Activated naive CD4-positive, alpha-beta T cell treated with anti-CD3 and anti-CD28 coated beads, Interleukin-2, amount 50 U/mL, for 24 hours (primary cell): Measurements from ENCODE around the gene RETREG1.
"Not testable (repeated sequence)": the region's sequence is repeated elsewhere in the genome, so short reads cannot be mapped to it uniquely, and the experiment has no call there.

Experiments used
- H3K27ac Mint-ChIP-seq: one replicate; pipeline ENCODE4 v1.8.0; 2021; ENCODE audit warnings: mild to moderate bottlenecking, mixed read lengths
- H3K27me3 Mint-ChIP-seq: one replicate; pipeline ENCODE4 v1.8.0; 2021; ENCODE audit warnings: mixed read lengths
- H3K36me3 Mint-ChIP-seq: one replicate; pipeline ENCODE4 v1.8.0; 2021; ENCODE audit warnings: mixed read lengths
- H3K4me1 Mint-ChIP-seq: one replicate; pipeline ENCODE4 v1.8.0; 2021; ENCODE audit warnings: mixed read lengths
- H3K4me3 Mint-ChIP-seq: one replicate; pipeline ENCODE4 v1.8.0; 2021; ENCODE audit warnings: mild to moderate bottlenecking, mixed read lengths
- H3K9me3 Mint-ChIP-seq: one replicate; pipeline ENCODE4 v1.8.0; 2021; ENCODE audit warnings: mixed read lengths

The RETREG1 gene

DNA sequence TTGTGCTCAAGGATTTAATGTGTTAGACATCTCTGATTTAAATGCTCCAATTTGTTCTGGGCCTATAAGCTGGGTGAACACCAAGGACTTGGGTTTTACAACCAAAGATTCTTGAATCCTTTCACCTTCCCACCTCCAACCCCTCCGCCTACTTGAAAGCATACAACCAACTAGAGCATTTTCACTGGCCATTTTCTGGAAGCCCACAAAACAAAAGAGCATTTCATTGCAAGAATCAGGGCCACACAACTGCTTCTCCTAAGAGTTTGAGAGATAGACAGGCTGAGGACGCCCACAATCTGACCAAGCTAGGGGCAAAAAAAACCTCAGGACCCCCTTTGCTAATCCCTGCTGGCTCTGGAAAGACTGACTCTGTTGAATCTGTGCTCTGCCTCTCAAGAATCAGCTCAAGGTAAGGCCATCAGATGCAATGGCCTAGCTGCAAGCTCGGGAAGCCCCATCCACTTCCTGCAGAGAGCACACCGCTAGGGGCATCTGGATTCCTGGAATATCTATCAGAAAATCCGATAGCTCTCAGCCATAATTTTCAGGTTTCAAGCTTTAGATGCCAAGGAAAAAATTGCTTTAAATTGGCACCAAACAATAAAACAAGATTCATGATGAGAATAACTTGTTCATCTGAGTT, 57.7 kb downstream of the RETREG1 start:
- H3K4me3 Mint-ChIP-seq: no peak overlapping the region
- H3K9me3 Mint-ChIP-seq: no peaks in the 10 kb centered on the region
- peaks cover 35% of the 10 kb centered on the region for H3K4me1 Mint-ChIP-seq
- no peak overlapping the region for H3K27ac Mint-ChIP-seq
- peaks cover 14% of the 10 kb centered on the region for H3K36me3 Mint-ChIP-seq
- H3K27me3 Mint-ChIP-seq: no peaks in the 10 kb centered on the region

DNA sequence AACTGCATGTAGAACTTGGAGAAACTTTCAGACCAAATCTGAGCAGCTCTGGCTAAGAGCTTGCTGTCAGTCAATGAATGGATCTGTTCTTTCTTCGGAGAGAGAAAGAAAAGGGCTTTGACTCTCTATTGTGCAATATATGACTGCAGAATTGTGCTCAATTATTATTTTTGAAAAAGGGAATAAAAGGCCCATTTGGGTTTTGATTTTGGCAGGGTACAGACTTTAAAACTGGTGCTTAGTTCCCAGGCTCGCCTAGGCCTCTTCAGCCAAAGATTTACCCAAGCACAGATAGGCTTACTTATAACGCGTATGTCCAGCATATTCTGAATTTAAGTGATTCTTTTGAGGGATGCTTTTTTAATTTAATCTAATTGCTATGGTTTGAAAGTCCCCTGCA, 59.3 kb downstream of the RETREG1 start:
- Mint-ChIP-seq H3K4me3 (no peak overlapping the region), H3K27me3 (no peaks in the 10 kb centered on the region), H3K4me1 (peaks cover 42% of the 10 kb centered on the region), H3K9me3 (no peaks in the 10 kb centered on the region), H3K36me3 (peaks cover 13% of the 10 kb centered on the region), H3K27ac (no peak overlapping the region)

GRCh38 chr5:16554110-16554509, 62.7 kb downstream of the RETREG1 start:
- Mint-ChIP-seq H3K4me3 (no peak overlapping the region), H3K27ac (peak overlapping the region; percentile 44), H3K27me3 (no peaks in the 10 kb centered on the region), H3K9me3 (no peaks in the 10 kb centered on the region), H3K4me1 (peaks cover 68% of the 10 kb centered on the region), H3K36me3 (peaks cover 18% of the 10 kb centered on the region)

DNA sequence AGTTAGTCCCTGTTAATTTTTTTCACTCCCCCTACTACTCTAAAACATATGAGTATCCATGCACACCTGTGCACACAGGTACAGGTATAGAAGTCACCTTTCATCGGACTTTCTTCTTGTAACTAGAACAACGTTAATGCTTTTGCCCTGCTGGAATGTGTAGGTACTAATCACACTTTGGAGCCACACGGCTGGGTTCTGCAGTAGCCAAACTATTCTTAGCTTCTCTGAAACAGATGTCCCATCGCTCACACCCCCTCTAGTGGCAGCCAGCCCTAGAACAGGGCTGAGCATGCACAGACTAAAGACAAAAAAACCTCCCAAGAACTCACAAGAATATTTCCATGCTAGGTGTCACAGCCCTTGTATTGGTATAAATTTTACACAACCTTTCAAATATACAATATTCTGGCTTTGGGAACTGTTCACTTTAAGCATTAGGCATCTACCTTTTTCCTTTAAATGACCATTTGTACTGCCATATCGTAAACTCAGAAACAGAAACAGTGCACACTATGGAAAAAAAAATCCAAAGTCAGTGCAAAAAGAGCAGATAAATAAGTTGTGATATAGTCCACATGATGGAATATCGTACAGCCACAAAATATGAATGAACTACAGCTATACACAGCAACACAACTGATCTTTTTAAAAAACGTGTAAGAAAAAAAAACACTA, 64.0 kb downstream of the RETREG1 start:
- H3K4me1 Mint-ChIP-seq: peaks cover 71% of the 10 kb centered on the region

DNA sequence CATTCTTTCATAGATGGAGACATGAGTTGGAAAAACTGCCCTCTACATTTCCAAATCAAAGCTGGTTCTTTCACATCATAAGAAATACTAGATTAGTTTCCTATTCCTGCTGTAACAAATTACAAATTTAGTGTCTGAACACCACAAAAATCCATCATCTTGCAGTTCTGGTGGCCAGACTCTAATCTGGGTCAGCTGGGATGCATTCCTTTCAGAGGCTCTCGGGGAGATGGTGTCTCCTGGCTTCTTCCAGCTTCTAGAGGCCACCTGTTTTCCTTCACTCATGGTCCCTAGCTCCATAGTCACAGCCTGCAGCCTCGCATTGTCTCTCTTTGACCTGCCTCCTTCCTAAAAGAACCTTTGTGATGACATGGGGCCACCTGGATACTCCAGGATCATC, 65.2 kb downstream of the RETREG1 start:
- Mint-ChIP-seq H3K27me3 (no peaks in the 10 kb centered on the region), H3K4me1 (peaks cover 71% of the 10 kb centered on the region), H3K27ac (no peak overlapping the region), H3K9me3 (no peaks in the 10 kb centered on the region), H3K4me3 (no peak overlapping the region), H3K36me3 (peaks cover 15% of the 10 kb centered on the region)

More for the DNA sequence above, 64.0 kb downstream of the RETREG1 start:
- H3K27ac Mint-ChIP-seq: no peak overlapping the region
- peaks cover 18% of the 10 kb centered on the region for H3K36me3 Mint-ChIP-seq
- no peaks in the 10 kb centered on the region for H3K9me3 Mint-ChIP-seq
- no peaks in the 10 kb centered on the region for H3K27me3 Mint-ChIP-seq
- no peak overlapping the region for H3K4me3 Mint-ChIP-seq

DNA sequence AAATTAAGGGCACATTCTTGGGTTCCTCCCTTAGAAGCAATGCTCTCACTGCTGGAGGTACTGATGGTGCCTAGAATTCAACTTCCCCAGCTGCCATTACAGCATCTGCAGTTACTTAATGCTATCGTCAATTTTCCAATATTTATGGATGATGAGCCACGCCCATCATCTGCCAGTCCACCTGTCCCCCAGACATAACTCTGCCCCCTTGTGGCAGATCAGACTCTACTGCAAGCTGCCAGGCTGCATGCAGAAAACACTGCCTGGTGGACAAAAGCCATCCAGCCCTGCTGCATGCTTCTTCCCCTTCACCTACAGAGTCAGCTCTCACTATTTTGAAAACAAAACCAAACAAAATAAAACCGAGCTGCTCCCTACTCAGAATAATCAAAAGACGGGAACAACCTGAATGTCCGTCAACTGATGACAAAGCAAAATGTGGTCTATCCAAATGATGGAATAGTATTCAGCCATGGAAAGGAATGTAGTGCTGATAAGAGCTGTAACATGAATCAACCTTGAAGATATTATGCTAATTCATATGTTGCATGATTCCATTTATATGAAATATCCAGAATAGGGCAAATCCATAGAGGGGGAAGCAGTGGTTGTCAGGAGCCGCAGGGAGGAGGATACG, 66.4 kb downstream of the RETREG1 start:
- Mint-ChIP-seq H3K4me3 (no peak overlapping the region), H3K36me3 (peaks cover 16% of the 10 kb centered on the region), H3K27me3 (no peaks in the 10 kb centered on the region), H3K27ac (no peak overlapping the region), H3K4me1 (peaks cover 80% of the 10 kb centered on the region), H3K9me3 (no peaks in the 10 kb centered on the region)

DNA sequence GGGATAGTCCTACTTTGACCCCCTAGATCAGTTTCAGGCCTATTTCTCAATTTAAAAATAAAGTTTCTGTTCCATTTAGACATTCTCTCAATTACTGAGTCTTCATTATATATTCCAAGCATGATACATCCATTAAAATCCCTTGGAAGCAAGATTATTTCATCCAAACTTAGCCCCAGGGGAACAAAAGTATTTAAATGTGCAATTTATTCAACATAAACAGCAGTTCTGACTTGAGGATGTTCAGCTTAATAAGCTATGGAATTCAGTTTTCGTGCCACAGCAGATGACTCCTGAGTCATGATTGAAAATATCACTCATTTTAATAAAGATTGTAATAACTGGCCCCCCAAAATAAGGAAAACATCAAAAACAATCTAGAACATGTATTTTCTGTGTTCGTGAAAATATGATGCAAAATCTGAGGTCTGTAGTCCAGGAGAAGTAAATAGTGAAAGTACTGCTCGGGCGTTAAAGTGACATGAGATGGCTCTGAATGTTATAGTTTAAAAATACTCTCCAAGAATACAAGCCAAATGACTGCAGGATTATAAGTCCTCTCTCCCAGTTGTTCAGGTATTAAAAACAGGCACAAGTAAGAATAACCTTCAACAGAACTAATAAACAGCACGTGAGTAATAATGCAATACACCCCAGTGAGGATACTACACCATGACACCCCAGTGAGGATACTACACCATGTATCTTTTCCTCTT, 67.1 kb downstream of the RETREG1 start:
- Mint-ChIP-seq H3K36me3 (peaks cover 16% of the 10 kb centered on the region), H3K27ac (no peak overlapping the region), H3K27me3 (no peaks in the 10 kb centered on the region), H3K4me1 (peaks cover 78% of the 10 kb centered on the region), H3K9me3 (no peaks in the 10 kb centered on the region), H3K4me3 (no peak overlapping the region)

DNA sequence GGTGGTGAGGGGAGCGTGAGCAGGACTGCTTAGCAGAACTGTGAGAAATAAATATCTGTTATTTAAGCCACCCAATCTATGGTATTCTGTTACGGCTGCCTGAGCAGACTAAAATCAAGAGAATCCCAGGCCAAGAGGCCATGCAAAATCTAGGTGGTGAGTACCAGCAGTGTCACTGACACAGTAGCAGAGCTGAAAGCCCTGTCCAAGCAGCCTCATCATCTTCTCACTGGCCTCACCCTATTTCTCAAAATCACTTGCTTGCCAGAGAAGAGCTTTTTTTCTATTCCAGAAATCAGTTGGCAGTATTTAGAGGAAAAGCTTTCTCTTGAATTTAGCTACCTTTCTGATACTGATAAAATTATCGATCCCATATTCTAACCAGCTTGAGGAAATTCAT, 68.0 kb downstream of the RETREG1 start:
- H3K27ac Mint-ChIP-seq: no peak overlapping the region
- no peaks in the 10 kb centered on the region for H3K9me3 Mint-ChIP-seq
- peaks cover 19% of the 10 kb centered on the region for H3K36me3 Mint-ChIP-seq
- peaks cover 77% of the 10 kb centered on the region for H3K4me1 Mint-ChIP-seq
- no peak overlapping the region for H3K4me3 Mint-ChIP-seq
- H3K27me3 Mint-ChIP-seq: no peaks in the 10 kb centered on the region

DNA sequence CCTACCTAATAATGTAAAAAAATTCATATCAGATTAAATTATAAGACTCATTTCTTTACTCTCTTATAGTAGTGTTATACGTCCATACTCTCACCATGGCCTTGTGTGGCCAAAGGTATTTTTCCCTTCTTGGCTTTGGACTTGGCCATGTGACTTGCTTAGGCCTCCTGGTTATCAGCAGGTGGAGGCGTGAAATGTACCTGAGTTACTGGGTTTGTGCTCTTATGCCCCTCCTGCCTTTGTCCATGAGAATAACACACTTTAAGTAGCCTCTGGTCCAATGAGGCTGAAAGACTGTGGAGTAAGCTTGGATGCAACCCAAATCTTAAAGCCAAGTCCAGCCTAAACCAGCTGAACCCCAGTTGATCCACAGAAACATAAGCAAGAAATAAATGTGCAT, 68.7 kb downstream of the RETREG1 start:
- Mint-ChIP-seq H3K27ac (no peak overlapping the region), H3K4me1 (peaks cover 84% of the 10 kb centered on the region), H3K9me3 (no peaks in the 10 kb centered on the region), H3K36me3 (peaks cover 20% of the 10 kb centered on the region), H3K27me3 (no peaks in the 10 kb centered on the region), H3K4me3 (no peak overlapping the region)

GRCh38 chr5:16547200-16547842, 69.5 kb downstream of the RETREG1 start:
- Mint-ChIP-seq H3K9me3 (no peaks in the 10 kb centered on the region), H3K27me3 (no peaks in the 10 kb centered on the region), H3K4me1 (peaks cover 84% of the 10 kb centered on the region), H3K27ac (no peak overlapping the region), H3K4me3 (no peak overlapping the region), H3K36me3 (peaks cover 18% of the 10 kb centered on the region)

- no peaks in the 10 kb centered on the region for H3K27me3 Mint-ChIP-seq
- H3K4me3 Mint-ChIP-seq: no peak overlapping the region
- H3K9me3 Mint-ChIP-seq: no peaks in the 10 kb centered on the region
- H3K36me3 Mint-ChIP-seq: peaks cover 18% of the 10 kb centered on the region
- H3K4me1 Mint-ChIP-seq: peaks cover 86% of the 10 kb centered on the region
- peak overlapping the region; percentile 33 for H3K27ac Mint-ChIP-seq
Observed at GRCh38 chr5:16546732-16547131, 70.1 kb downstream of the RETREG1 start.

GRCh38 chr5:16544607-16545374, 72.0 kb downstream of the RETREG1 start:
- no peaks in the 10 kb centered on the region for H3K27me3 Mint-ChIP-seq
- peaks cover 9% of the 10 kb centered on the region for H3K36me3 Mint-ChIP-seq
- H3K27ac Mint-ChIP-seq: no peak overlapping the region
- H3K4me3 Mint-ChIP-seq: no peak overlapping the region
- no peaks in the 10 kb centered on the region for H3K9me3 Mint-ChIP-seq
- peaks cover 88% of the 10 kb centered on the region for H3K4me1 Mint-ChIP-seq

- H3K27ac Mint-ChIP-seq, H3K9me3 Mint-ChIP-seq, H3K4me3 Mint-ChIP-seq, H3K27me3 Mint-ChIP-seq: not testable (repeated sequence)
- Mint-ChIP-seq H3K4me1 (peaks cover 87% of the 10 kb centered on the region), H3K36me3 (peaks cover 11% of the 10 kb centered on the region)
Observed at GRCh38 chr5:16543206-16543605, 73.6 kb downstream of the RETREG1 start.

DNA sequence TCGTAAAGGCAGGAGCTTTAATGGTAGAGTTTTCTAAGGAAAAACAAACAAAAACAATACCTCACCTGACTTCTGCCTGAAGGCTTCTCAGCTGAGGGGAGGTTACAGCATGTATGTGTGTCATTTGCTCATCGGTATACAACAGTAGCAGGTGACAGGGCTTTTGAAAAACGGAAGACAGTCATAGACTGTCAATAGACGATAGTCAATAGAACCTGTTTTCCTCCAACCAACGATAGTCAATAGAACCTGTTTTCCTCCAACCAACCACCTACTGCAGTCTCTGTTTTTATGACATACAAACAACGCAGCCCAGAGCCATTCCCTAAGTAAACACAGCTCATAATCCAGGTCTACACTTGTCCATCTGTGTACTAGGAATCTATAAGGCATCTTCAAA, 74.6 kb downstream of the RETREG1 start:
- Mint-ChIP-seq H3K27ac (no peak overlapping the region), H3K4me1 (peaks cover 89% of the 10 kb centered on the region), H3K36me3 (peaks cover 11% of the 10 kb centered on the region), H3K4me3 (no peak overlapping the region), H3K27me3 (no peaks in the 10 kb centered on the region), H3K9me3 (no peaks in the 10 kb centered on the region)

- peaks cover 90% of the 10 kb centered on the region for H3K4me1 Mint-ChIP-seq
- H3K27ac Mint-ChIP-seq, H3K36me3 Mint-ChIP-seq, H3K9me3 Mint-ChIP-seq, H3K27me3 Mint-ChIP-seq, H3K4me3 Mint-ChIP-seq: not testable (repeated sequence)
Observed at GRCh38 chr5:16541592-16541991, 75.2 kb downstream of the RETREG1 start.
